ENCODE measurements around the gene RIN1.

Gene RIN1

DNA sequence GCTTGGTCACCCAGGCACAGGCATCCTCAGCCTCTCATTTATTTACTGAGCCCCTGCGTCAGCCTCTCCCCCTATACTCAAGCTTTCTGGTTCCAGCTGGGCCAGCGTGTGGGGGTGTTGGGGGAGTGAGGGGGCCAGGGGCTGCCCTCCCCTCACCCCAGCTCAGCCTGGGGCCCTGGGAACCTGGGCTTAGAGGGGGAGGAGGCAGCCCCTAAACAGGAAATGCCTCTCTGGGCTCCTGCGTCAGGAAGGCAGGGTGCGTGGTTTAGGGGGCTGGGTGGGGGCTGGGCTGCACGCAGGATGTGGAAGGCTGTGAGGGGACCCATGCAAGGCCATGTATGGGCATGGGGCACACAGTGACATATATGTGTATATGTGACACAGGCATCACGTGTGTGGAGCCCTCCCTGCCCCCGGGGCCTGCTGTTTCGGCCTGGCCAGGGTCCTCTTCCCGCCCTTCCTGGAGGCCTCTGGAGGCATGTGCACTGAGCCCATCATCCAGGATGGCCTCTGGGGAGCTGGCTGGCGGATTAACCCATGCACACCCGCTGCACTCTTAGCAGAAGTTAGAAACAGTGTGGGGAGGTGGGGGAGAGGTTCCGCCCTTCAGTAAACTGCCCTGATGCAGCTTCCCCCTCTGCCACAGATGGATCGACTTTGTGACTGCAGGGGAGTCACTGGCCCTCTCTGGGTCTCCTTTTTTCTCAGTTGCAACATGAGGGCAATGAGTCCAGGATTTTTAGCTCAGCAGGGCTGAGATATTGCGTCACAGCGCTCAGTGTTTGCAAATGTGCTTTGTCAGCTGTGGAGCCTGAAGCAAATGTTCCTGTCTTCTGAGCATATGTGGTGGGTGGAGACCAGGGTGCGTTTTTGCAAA, 18.3 kb downstream of the RIN1 start:
- no peak overlapping the region for H3K4me3 ChIP-seq (ENCODE audit: insufficient read depth, low read depth, low read length, poor library complexity, severe bottlenecking)
- H3K27ac ChIP-seq (ENCODE audit: insufficient read depth, low read length, poor library complexity, severe bottlenecking): peak overlapping the region; percentile 67
- peak in 1 of 3 donors; percentile 10 for DNase-seq
- no peaks in the 10 kb centered on the region for H3K27me3 ChIP-seq (replicated peaks; ENCODE audit: control insufficient read depth, insufficient read depth, low read length, poor library complexity, severe bottlenecking)
- no peaks in the 10 kb centered on the region for H3K36me3 ChIP-seq (ENCODE audit: control insufficient read depth, insufficient read depth, low read length)
- H3K9me3 ChIP-seq (ENCODE audit: control insufficient read depth, low read length): no peaks in the 10 kb centered on the region
- H3K4me1 ChIP-seq (ENCODE audit: control insufficient read depth, insufficient read depth, low read length, poor library complexity, severe bottlenecking): peaks cover 25% of the 10 kb centered on the region

DNA sequence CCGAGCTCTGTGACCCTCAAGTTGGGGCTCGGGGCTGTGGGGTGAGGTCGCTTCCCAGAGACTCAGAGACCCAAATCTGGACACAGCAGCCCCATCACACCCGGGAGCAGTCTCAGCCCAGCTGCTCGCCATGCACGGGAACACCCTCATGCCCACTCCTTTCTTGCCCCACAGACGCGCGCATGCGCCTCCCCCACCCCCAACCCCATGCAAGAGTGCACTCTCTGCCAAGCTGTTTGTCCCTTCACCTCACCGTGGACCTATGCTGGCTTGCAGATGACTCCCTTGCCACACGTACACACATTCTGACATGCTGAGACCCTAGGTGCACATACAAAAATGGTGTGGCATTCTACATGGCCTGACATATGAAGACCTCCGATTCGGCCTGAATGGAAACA, 18.9 kb downstream of the RIN1 start:
- Histone ChIP-seq H3K9me3 (ENCODE audit: control insufficient read depth, low read length) (no peaks in the 10 kb centered on the region), H3K27ac (ENCODE audit: insufficient read depth, low read length, poor library complexity, severe bottlenecking) (peak overlapping the region; percentile 67), H3K4me3 (ENCODE audit: insufficient read depth, low read depth, low read length, poor library complexity, severe bottlenecking) (no peak overlapping the region), H3K36me3 (ENCODE audit: control insufficient read depth, insufficient read depth, low read length) (no peaks in the 10 kb centered on the region), H3K4me1 (ENCODE audit: control insufficient read depth, insufficient read depth, low read length, poor library complexity, severe bottlenecking) (peaks cover 27% of the 10 kb centered on the region), H3K27me3 (replicated peaks; ENCODE audit: control insufficient read depth, insufficient read depth, low read length, poor library complexity, severe bottlenecking) (no peaks in the 10 kb centered on the region)
- no peak for DNase-seq

DNA sequence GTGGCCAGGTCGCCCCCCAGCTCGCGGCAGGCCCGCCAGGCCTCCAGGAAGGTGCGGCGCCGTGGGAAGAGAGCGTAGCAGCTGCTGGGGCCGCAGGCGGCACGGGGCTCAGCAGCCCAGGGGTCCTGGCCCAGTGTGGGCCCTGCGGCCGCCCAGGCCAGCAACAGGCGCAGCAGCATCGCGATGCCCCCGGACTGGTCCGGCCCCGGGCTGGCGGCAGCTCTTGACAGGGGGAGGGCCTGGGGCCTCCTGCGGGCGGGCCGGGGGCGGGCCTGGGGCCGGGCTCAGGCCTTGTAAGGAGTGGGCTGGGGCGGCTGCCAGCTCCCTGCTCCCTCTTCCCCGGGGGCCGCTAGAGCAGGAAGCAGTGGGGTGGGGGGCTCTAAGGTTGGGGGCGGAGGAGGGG, 19.4 kb downstream of the RIN1 start, which contains the start of gene CD248:
Gene CD248, minus strand, starts transcription at position 196 of the 403 bp plus-strand sequence. Its CDS starts 17 bp downstream, at position 179.
- Histone ChIP-seq H3K4me1 (ENCODE audit: control insufficient read depth, insufficient read depth, low read length, poor library complexity, severe bottlenecking) (peaks cover 27% of the 10 kb centered on the region), H3K9me3 (ENCODE audit: control insufficient read depth, low read length) (no peaks in the 10 kb centered on the region), H3K27ac (ENCODE audit: insufficient read depth, low read length, poor library complexity, severe bottlenecking) (peak within 1 kb of the TSS; percentile 67), H3K27me3 (replicated peaks; ENCODE audit: control insufficient read depth, insufficient read depth, low read length, poor library complexity, severe bottlenecking) (no peaks in the 10 kb centered on the region), H3K4me3 (ENCODE audit: insufficient read depth, low read depth, low read length, poor library complexity, severe bottlenecking) (no peak within 1 kb of the TSS), H3K36me3 (ENCODE audit: control insufficient read depth, insufficient read depth, low read length) (no peaks in the 10 kb centered on the region)
- DNase-seq: no peak

DNA sequence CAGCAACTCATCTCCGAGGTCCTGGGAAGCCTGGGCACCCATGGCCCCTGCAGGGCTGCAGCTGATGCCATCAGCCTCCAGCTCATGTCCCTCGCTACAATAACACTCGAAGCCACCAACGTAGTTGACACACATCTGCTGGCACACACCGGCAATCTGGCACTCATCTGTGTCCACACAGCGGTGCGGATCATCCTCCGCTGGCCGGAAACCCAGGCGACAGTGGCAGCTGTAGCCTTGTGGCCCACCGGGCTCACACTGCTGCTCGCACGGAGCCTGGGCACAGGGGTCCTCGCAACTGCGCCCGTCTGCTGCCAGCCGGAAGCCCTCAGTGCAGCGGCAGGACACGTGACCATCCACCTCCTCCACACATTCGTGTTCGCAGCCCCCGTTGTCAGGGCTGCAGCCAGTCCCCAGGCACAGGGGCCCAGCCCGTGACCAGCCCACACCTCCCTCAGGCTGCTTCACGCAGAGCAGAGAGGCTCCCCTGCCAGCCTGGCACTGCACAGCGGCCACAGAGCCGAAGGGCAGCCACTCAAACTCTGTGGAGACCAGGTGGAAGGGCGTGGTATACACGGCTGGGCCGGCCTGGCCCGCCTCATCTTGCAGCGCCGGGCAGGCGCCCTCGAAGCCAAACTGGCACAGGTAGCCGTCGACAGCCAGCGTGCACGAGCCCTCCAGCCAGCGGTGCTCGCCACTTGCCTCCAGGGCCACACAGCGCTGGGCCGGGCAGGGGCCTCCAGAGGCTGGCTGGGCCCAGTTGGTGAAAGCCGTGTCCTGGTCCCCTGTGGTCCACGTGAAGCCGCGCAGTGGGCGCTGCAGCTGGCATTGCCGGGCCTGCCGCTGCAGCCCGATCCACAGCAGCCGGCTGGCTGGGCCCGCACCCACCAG, 20.1 kb downstream of the RIN1 start:
- H3K4me1 ChIP-seq (ENCODE audit: control insufficient read depth, insufficient read depth, low read length, poor library complexity, severe bottlenecking): peaks cover 32% of the 10 kb centered on the region
- no peak for DNase-seq
- no peaks in the 10 kb centered on the region for H3K36me3 ChIP-seq (ENCODE audit: control insufficient read depth, insufficient read depth, low read length)
- no peak overlapping the region for H3K4me3 ChIP-seq (ENCODE audit: insufficient read depth, low read depth, low read length, poor library complexity, severe bottlenecking)
- H3K27me3 ChIP-seq (replicated peaks; ENCODE audit: control insufficient read depth, insufficient read depth, low read length, poor library complexity, severe bottlenecking): no peaks in the 10 kb centered on the region
- no peaks in the 10 kb centered on the region for H3K9me3 ChIP-seq (ENCODE audit: control insufficient read depth, low read length)
- no peak overlapping the region for H3K27ac ChIP-seq (ENCODE audit: insufficient read depth, low read length, poor library complexity, severe bottlenecking)

- H3K27me3 ChIP-seq (replicated peaks; ENCODE audit: control insufficient read depth, insufficient read depth, low read length, poor library complexity, severe bottlenecking): no peaks in the 10 kb centered on the region
- H3K27ac ChIP-seq (ENCODE audit: insufficient read depth, low read length, poor library complexity, severe bottlenecking): no peak overlapping the region
- DNase-seq: no peak
- no peak overlapping the region for H3K4me3 ChIP-seq (ENCODE audit: insufficient read depth, low read depth, low read length, poor library complexity, severe bottlenecking)
- H3K36me3 ChIP-seq (ENCODE audit: control insufficient read depth, insufficient read depth, low read length): no peaks in the 10 kb centered on the region
- H3K4me1 ChIP-seq (ENCODE audit: control insufficient read depth, insufficient read depth, low read length, poor library complexity, severe bottlenecking): peaks cover 32% of the 10 kb centered on the region
- no peaks in the 10 kb centered on the region for H3K9me3 ChIP-seq (ENCODE audit: control insufficient read depth, low read length)
These were observed 20.7 kb downstream of the RIN1 start for GRCh38 chr11:66315498-66315885.

- Histone ChIP-seq H3K4me1 (ENCODE audit: control insufficient read depth, insufficient read depth, low read length, poor library complexity, severe bottlenecking) (peaks cover 32% of the 10 kb centered on the region), H3K4me3 (ENCODE audit: insufficient read depth, low read depth, low read length, poor library complexity, severe bottlenecking) (no peak overlapping the region), H3K36me3 (ENCODE audit: control insufficient read depth, insufficient read depth, low read length) (no peaks in the 10 kb centered on the region), H3K27me3 (replicated peaks; ENCODE audit: control insufficient read depth, insufficient read depth, low read length, poor library complexity, severe bottlenecking) (no peaks in the 10 kb centered on the region), H3K27ac (ENCODE audit: insufficient read depth, low read length, poor library complexity, severe bottlenecking) (no peak overlapping the region), H3K9me3 (ENCODE audit: control insufficient read depth, low read length) (no peaks in the 10 kb centered on the region)
- no peak for DNase-seq
These were observed 21.4 kb downstream of the RIN1 start for GRCh38 chr11:66314561-66315497.

- Histone ChIP-seq H3K4me3 (ENCODE audit: insufficient read depth, low read depth, low read length, poor library complexity, severe bottlenecking) (no peak overlapping the region), H3K36me3 (ENCODE audit: control insufficient read depth, insufficient read depth, low read length) (no peaks in the 10 kb centered on the region), H3K9me3 (ENCODE audit: control insufficient read depth, low read length) (no peaks in the 10 kb centered on the region), H3K27ac (ENCODE audit: insufficient read depth, low read length, poor library complexity, severe bottlenecking) (no peak overlapping the region), H3K4me1 (ENCODE audit: control insufficient read depth, insufficient read depth, low read length, poor library complexity, severe bottlenecking) (peaks cover 32% of the 10 kb centered on the region), H3K27me3 (replicated peaks; ENCODE audit: control insufficient read depth, insufficient read depth, low read length, poor library complexity, severe bottlenecking) (no peaks in the 10 kb centered on the region)
- no peak for DNase-seq
These were observed 22.1 kb downstream of the RIN1 start for GRCh38 chr11:66314186-66314501.

DNA sequence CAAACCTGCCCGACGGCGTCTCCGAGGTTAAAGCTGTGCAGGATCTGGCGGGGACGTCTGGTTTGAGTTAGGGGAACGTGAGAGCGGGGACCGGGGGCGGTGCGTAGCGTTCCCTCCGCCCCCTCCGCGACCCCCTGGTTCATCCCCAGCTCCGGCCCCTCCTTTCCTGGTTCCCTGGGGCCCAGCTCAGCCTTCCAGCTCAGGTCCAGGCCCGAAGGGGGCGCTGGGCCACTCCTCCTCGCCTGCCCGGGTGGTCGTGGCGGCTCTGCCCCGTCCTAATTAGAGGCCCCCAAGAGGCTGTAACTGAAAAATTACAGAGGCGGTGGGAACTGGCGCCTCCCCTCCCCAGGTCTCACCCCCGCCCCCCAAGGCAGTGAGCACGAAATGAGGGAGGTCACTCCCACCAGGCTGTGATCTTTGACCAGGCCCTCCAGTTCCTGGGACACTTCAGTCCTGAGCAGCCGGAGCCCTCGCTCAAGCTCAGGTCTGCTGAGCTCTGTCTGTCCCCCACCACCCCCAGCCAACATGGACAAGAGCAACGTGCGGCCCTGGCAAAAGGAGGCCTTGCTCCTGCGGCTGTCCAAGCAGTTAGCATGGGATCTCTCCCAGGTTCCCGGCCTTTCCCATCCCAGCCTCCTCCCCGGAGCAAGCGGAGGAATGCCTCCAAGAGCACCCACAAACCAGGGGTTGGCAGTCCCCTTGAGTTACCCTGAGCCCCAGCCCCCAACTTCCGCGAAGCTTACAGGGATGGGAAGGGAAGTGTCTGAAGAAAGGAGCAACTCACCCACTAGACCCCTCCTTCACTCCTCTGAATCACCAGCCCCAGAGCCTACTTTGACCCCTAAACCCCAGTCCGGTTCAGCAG, 22.7 kb downstream of the RIN1 start:
- no peaks in the 10 kb centered on the region for H3K9me3 ChIP-seq (ENCODE audit: control insufficient read depth, low read length)
- H3K4me1 ChIP-seq (ENCODE audit: control insufficient read depth, insufficient read depth, low read length, poor library complexity, severe bottlenecking): peaks cover 26% of the 10 kb centered on the region
- H3K27me3 ChIP-seq (replicated peaks; ENCODE audit: control insufficient read depth, insufficient read depth, low read length, poor library complexity, severe bottlenecking): no peaks in the 10 kb centered on the region
- H3K4me3 ChIP-seq (ENCODE audit: insufficient read depth, low read depth, low read length, poor library complexity, severe bottlenecking): peak overlapping the region; percentile 53
- DNase-seq: no peak
- H3K27ac ChIP-seq (ENCODE audit: insufficient read depth, low read length, poor library complexity, severe bottlenecking): peak overlapping the region; percentile 72
- H3K36me3 ChIP-seq (ENCODE audit: control insufficient read depth, insufficient read depth, low read length): no peaks in the 10 kb centered on the region

All from effector memory CD4-positive, alpha-beta T cell (primary cell).